Measurements from ENCODE around the gene SPAG16. TPM values are rescaled to one million over a fixed set of nuclear protein-coding genes. Genes with fewer than 3 reads are reported as not detected.

Gene SPAG16
- total RNA-seq, 4 donors from 2014 or later: 34.1 to 59.3 (median 46.8) TPM

GRCh38 chr2:213920014-213920413, 635.8 kb downstream of the SPAG16 start:
- Histone ChIP-seq H3K27me3 (no peaks in the 10 kb centered on the region), H3K4me3 (replicated peaks in 1 of 3) (no peak overlapping the region), H3K36me3 (no peaks in the 10 kb centered on the region), H3K4me1 (no peaks in the 10 kb centered on the region), H3K9me3 (no peaks in the 10 kb centered on the region), H3K27ac (no peak overlapping the region)
- intact Hi-C loops (cut with DNase I): no loop called here
- DNase-seq: no peak
- no peak for TF ChIP-seq CTCF (IDR thresholded peaks at IDR 0.05)
- no peak for TF ChIP-seq POLR2A (IDR thresholded peaks at IDR 0.05)
- WGBS, 2 donors: 76 to 78% methylated on average over 3 of the region's 3 CpGs

GRCh38 chr2:213923543-213923942, 639.3 kb downstream of the SPAG16 start:
- WGBS, 2 donors: 83 to 100% methylated on average over 1 to 2 of the region's 3 CpGs

GRCh38 chr2:213934560-213934959, 650.3 kb downstream of the SPAG16 start:
- intact Hi-C loops (cut with DNase I): no loop called here
- no peaks in the 10 kb centered on the region for H3K9me3 ChIP-seq
- WGBS, 2 donors: 87 to 100% methylated on average over 1 of the region's 1 CpG
- no peak overlapping the region for H3K4me3 ChIP-seq (replicated peaks in 1 of 3)
- H3K4me1 ChIP-seq: no peaks in the 10 kb centered on the region
- no peaks in the 10 kb centered on the region for H3K27me3 ChIP-seq
- DNase-seq: no peak
- no peaks in the 10 kb centered on the region for H3K36me3 ChIP-seq
- TF ChIP-seq CTCF (IDR thresholded peaks at IDR 0.05) (peak in 1 of 6 experiments; percentile 18), POLR2A (IDR thresholded peaks at IDR 0.05) (no peak)
- H3K27ac ChIP-seq: no peak overlapping the region

More at GRCh38 chr2:213923543-213923942, 639.3 kb downstream of the SPAG16 start:
- Histone ChIP-seq H3K4me1 (no peaks in the 10 kb centered on the region), H3K27ac (no peak overlapping the region), H3K36me3 (no peaks in the 10 kb centered on the region), H3K27me3 (no peaks in the 10 kb centered on the region), H3K9me3 (no peaks in the 10 kb centered on the region), H3K4me3 (replicated peaks in 1 of 3) (no peak overlapping the region)
- intact Hi-C loops (cut with DNase I): no loop called here
- TF ChIP-seq CTCF (IDR thresholded peaks at IDR 0.05) (no peak), POLR2A (IDR thresholded peaks at IDR 0.05) (no peak)
- DNase-seq: no peak

GRCh38 chr2:213958086-213958485, 673.8 kb downstream of the SPAG16 start:
- Histone ChIP-seq H3K27me3 (no peaks in the 10 kb centered on the region), H3K4me3 (replicated peaks in 1 of 3) (no peak overlapping the region), H3K27ac (no peak overlapping the region), H3K9me3 (no peaks in the 10 kb centered on the region), H3K4me1 (no peaks in the 10 kb centered on the region), H3K36me3 (no peaks in the 10 kb centered on the region)
- WGBS, 2 donors: 83 to 84% methylated on average over 2 of the region's 2 CpGs
- intact Hi-C loops (cut with DNase I): no loop called here
- TF ChIP-seq CTCF (IDR thresholded peaks at IDR 0.05) (no peak), POLR2A (IDR thresholded peaks at IDR 0.05) (no peak)
- no peak for DNase-seq

- no peak for TF ChIP-seq POLR2A (IDR thresholded peaks at IDR 0.05)
- TF ChIP-seq CTCF (IDR thresholded peaks at IDR 0.05): no peak
- Histone ChIP-seq H3K4me3 (replicated peaks in 1 of 3) (no peak overlapping the region), H3K36me3 (no peaks in the 10 kb centered on the region), H3K27me3 (no peaks in the 10 kb centered on the region), H3K27ac (no peak overlapping the region), H3K9me3 (no peaks in the 10 kb centered on the region), H3K4me1 (no peaks in the 10 kb centered on the region)
- intact Hi-C loops (cut with DNase I): no loop called here
- 90 to 93% methylated on average over 1 of the region's 1 CpG for WGBS, 2 donors
- no peak for DNase-seq
These were observed 675.3 kb downstream of the SPAG16 start for GRCh38 chr2:213959589-213959988.
